SU-DHL-6 (cell line): Measurements from ENCODE around the gene FBN1.

Experiments
- H2AFZ ChIP-seq: fragments of 200-600 bp; sonication (generic); 2 replicates; pipeline ENCODE4 v1.6.1; 2014; ENCODE audit warnings: low read depth, mild to moderate bottlenecking, moderate library complexity, mixed read lengths, antibody characterized with exemption, low read length; ENCODE audit not compliant: severe bottlenecking
- H3F3A ChIP-seq: fragments of 200-600 bp; shearing (Covaris generic); 2 replicates; pipeline ENCODE4 v1.6.0; 2016; ENCODE audit warnings: antibody characterized with exemption, mild to moderate bottlenecking; ENCODE audit not compliant: insufficient read depth
- H3K27ac ChIP-seq: fragments of 200-600 bp; sonication (generic); 2 replicates; pipeline ENCODE4 v1.5.1; 2016; ENCODE audit warnings: low read depth, mild to moderate bottlenecking, low read length, moderate library complexity, mixed read lengths
- H3K27me3 ChIP-seq: fragments of 200-600 bp; sonication (generic), shearing (Covaris generic); 2 replicates; pipeline ENCODE4 v1.6.0; 2014; ENCODE audit warnings: mild to moderate bottlenecking, low read length
- H3K36me3 ChIP-seq: fragments of 200-600 bp; sonication (generic); 2 replicates; pipeline ENCODE4 v1.6.1; 2014; ENCODE audit warnings: mild to moderate bottlenecking, low read length, mixed read lengths
- H3K4me2 ChIP-seq: fragments of 300-600, 200-600 bp; shearing (Covaris generic), sonication (generic); 2 replicates; pipeline ENCODE4 v1.6.0; 2014; ENCODE audit warnings: low read length, low read depth, mild to moderate bottlenecking; ENCODE audit not compliant: poor library complexity, severe bottlenecking
- H3K4me3 ChIP-seq: fragments of 200-600 bp; sonication (generic); 2 replicates; pipeline ENCODE4 v1.5.1; 2014; ENCODE audit warnings: antibody characterized with exemption, low read length, mild to moderate bottlenecking, mixed read lengths; ENCODE audit not compliant: insufficient read depth, poor library complexity, severe bottlenecking
- H3K79me2 ChIP-seq: fragments of 200-600 bp; sonication (generic); 2 replicates; pipeline ENCODE4 v1.6.1; 2014; ENCODE audit warnings: mild to moderate bottlenecking, low read length, moderate library complexity; ENCODE audit not compliant: insufficient read depth
- H3K9ac ChIP-seq: fragments of 200-600 bp; sonication (generic); 2 replicates; pipeline ENCODE4 v1.7.0; 2014; ENCODE audit warnings: mild to moderate bottlenecking, low read length
- H3K9me2 ChIP-seq: fragments of 200-600 bp; sonication (generic); replicated peaks from 2 replicates; pipeline ENCODE4 v1.6.1; 2014; ENCODE audit warnings: low read length; ENCODE audit not compliant: insufficient read depth
- H3K9me3 ChIP-seq: fragments of 200-600 bp; sonication (generic); 2 replicates; pipeline ENCODE4 v1.6.1; 2014; ENCODE audit warnings: low read length, mixed read lengths; ENCODE audit not compliant: insufficient read depth
- H4K20me1 ChIP-seq: fragments of 200-600 bp; sonication (generic); 2 replicates; pipeline ENCODE4 v1.6.1; 2014; ENCODE audit warnings: low read depth, mild to moderate bottlenecking, antibody characterized with exemption, low read length, moderate library complexity, mixed read lengths
- CTCF ChIP-seq: fragments of 200-600 bp; sonication (generic); IDR thresholded peaks from one replicate; pipeline ENCODE4 v1.5.1; 2017; ENCODE audit warnings: antibody characterized with exemption, mild to moderate bottlenecking, low read length, moderate library complexity; ENCODE audit not compliant: insufficient read depth, poor library complexity, severe bottlenecking
- EZH2phosphoT487 ChIP-seq: fragments of 200-600 bp; sonication (generic), shearing (Covaris generic); conservative IDR thresholded peaks from 2 replicates; pipeline ENCODE4 v1.6.1; 2018; ENCODE audit warnings: mild to moderate bottlenecking, antibody characterized with exemption, low read length, moderate library complexity, mixed read lengths

The FBN1 gene

GRCh38 chr15:48596841-48597240 is 48.7 kb downstream of the FBN1 start:
- no peak overlapping the region for H2AFZ ChIP-seq
- H3F3A ChIP-seq: no peaks in the 10 kb centered on the region
- no peaks in the 10 kb centered on the region for H3K79me2 ChIP-seq
- no peaks in the 10 kb centered on the region for H3K9me3 ChIP-seq
- no peak overlapping the region for H3K9ac ChIP-seq
- no peaks in the 10 kb centered on the region for H3K27me3 ChIP-seq
- no peak overlapping the region for H3K4me3 ChIP-seq
- no peak overlapping the region for H3K27ac ChIP-seq
- no peaks in the 10 kb centered on the region for H4K20me1 ChIP-seq
- no peaks in the 10 kb centered on the region for H3K36me3 ChIP-seq
- H3K9me2 ChIP-seq: no peaks in the 10 kb centered on the region
- no peak overlapping the region for H3K4me2 ChIP-seq
- TF ChIP-seq CTCF (no peak), EZH2phosphoT487 (no peak)

GRCh38 chr15:48596415-48596814 is 49.1 kb downstream of the FBN1 start:
- H3K9me3 ChIP-seq: no peaks in the 10 kb centered on the region
- no peaks in the 10 kb centered on the region for H3F3A ChIP-seq
- H3K4me2 ChIP-seq: no peak overlapping the region
- H3K27ac ChIP-seq: no peak overlapping the region
- no peak overlapping the region for H3K9ac ChIP-seq
- no peaks in the 10 kb centered on the region for H4K20me1 ChIP-seq
- no peaks in the 10 kb centered on the region for H3K79me2 ChIP-seq
- TF ChIP-seq EZH2phosphoT487 (no peak), CTCF (no peak)
- H3K9me2 ChIP-seq: no peaks in the 10 kb centered on the region
- no peaks in the 10 kb centered on the region for H3K36me3 ChIP-seq
- no peak overlapping the region for H2AFZ ChIP-seq
- H3K27me3 ChIP-seq: no peaks in the 10 kb centered on the region
- H3K4me3 ChIP-seq: no peak overlapping the region

- Histone ChIP-seq H3K9me3 (no peaks in the 10 kb centered on the region), H3K4me3 (no peak overlapping the region), H3K9ac (no peak overlapping the region), H3K79me2 (no peaks in the 10 kb centered on the region), H3K27me3 (no peaks in the 10 kb centered on the region), H3K27ac (no peak overlapping the region), H4K20me1 (no peaks in the 10 kb centered on the region), H2AFZ (no peak overlapping the region), H3K4me2 (no peak overlapping the region), H3K36me3 (no peaks in the 10 kb centered on the region), H3K9me2 (no peaks in the 10 kb centered on the region), H3F3A (no peaks in the 10 kb centered on the region)
- TF ChIP-seq CTCF (no peak), EZH2phosphoT487 (no peak)
Observed at GRCh38 chr15:48595981-48596380, 49.5 kb downstream of the FBN1 start.

- H3K4me2 ChIP-seq: no peak overlapping the region
- H3K27ac ChIP-seq: no peak overlapping the region
- no peaks in the 10 kb centered on the region for H3K9me2 ChIP-seq
- H3K4me3 ChIP-seq: no peak overlapping the region
- H4K20me1 ChIP-seq: no peaks in the 10 kb centered on the region
- H2AFZ ChIP-seq: no peak overlapping the region
- no peaks in the 10 kb centered on the region for H3F3A ChIP-seq
- H3K79me2 ChIP-seq: no peaks in the 10 kb centered on the region
- H3K36me3 ChIP-seq: no peaks in the 10 kb centered on the region
- no peaks in the 10 kb centered on the region for H3K9me3 ChIP-seq
- H3K9ac ChIP-seq: no peak overlapping the region
- TF ChIP-seq CTCF (no peak), EZH2phosphoT487 (no peak)
- H3K27me3 ChIP-seq: no peaks in the 10 kb centered on the region
Observed at GRCh38 chr15:48592933-48593332, 52.6 kb downstream of the FBN1 start.
